PC-3 (cell line): ENCODE measurements around the gene APMAP.

Experiments used
- CTCF ChIP-seq: fragments of 300-600 bp; sonication (generic); conservative IDR thresholded peaks from 2 replicates; pipeline ENCODE4 v1.5.1; 2017; ENCODE audit warnings: antibody characterized with exemption, low read depth, mild to moderate bottlenecking, low read length
- EZH2 ChIP-seq: fragments of 300-600 bp; sonication (generic); IDR thresholded peaks from one replicate; pipeline ENCODE4 v1.6.1; 2017; ENCODE audit warnings: antibody characterized with exemption, mild to moderate bottlenecking, low read length; ENCODE audit not compliant: unreplicated experiment

DNA sequence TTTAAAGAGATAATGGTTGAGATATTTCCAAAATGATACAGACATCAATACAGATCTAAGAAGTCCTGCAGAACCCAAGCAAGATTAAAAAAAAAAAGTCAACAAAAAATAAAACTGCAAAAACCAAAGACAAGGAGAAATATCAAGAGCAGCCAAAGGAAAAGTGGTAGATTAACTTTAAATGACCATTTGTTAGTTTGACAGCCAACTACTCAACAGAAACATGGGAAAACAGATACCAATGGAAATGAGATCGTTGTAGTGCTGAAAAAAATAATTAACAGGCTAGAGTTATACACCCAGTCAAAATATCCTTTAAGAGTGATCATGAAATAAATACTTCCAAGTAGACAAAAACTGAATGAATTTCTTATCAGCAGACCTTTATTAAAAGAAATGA, 10.5 kb upstream of the APMAP start:
- TF ChIP-seq CTCF: no peak
- no peak for TF ChIP-seq EZH2
